GM18867 (cell line): ENCODE measurements around the gene SCO2.

Experiments
- ATAC-seq: cut with Tn5 transposase; IDR thresholded peaks from one replicate; pipeline ENCODE4 v1.9.1; 2021; ENCODE audit warnings: mild to moderate bottlenecking, moderate library complexity; ENCODE audit not compliant: unreplicated experiment

Gene SCO2

GRCh38 chr22:50503475-50504145 is 21.8 kb downstream of the SCO2 start:
- no peak for ATAC-seq

- no peak for ATAC-seq
Measured at GRCh38 chr22:50502628-50503474, 22.5 kb downstream of the SCO2 start.

GRCh38 chr22:50502096-50502495 is 23.3 kb downstream of the SCO2 start:
- ATAC-seq = no peak

GRCh38 chr22:50500452-50500851 is 24.9 kb downstream of the SCO2 start:
- ATAC-seq = no peak

- ATAC-seq = no peak
Measured at GRCh38 chr22:50498322-50498890, 27.0 kb downstream of the SCO2 start.

- no peak for ATAC-seq
Measured at GRCh38 chr22:50497093-50497492, 28.3 kb downstream of the SCO2 start.

GRCh38 chr22:50490531-50491308 is 34.7 kb downstream of the SCO2 start:
- no peak for ATAC-seq

GRCh38 chr22:50489363-50490243 is 35.8 kb downstream of the SCO2 start:
- no peak for ATAC-seq

- ATAC-seq = no peak
Measured at GRCh38 chr22:50488886-50489285, 36.5 kb downstream of the SCO2 start.

- ATAC-seq = no peak
Measured at GRCh38 chr22:50488006-50488677, 37.3 kb downstream of the SCO2 start.

- ATAC-seq = no peak
Measured at GRCh38 chr22:50487290-50488005, 38.0 kb downstream of the SCO2 start.

GRCh38 chr22:50486561-50487289 is 38.7 kb downstream of the SCO2 start, which contains the start of gene MIOX:
MIOX (plus strand) TSS chr22:50486859; CDS start chr22:50486898, 39 bp downstream.
- no peak for ATAC-seq

- ATAC-seq = no peak
Measured at GRCh38 chr22:50485221-50486131, 39.9 kb downstream of the SCO2 start.

- ATAC-seq = no peak
Measured at GRCh38 chr22:50483977-50484853, 41.2 kb downstream of the SCO2 start.

- ATAC-seq = no peak
Measured at GRCh38 chr22:50483556-50483955, 41.8 kb downstream of the SCO2 start.

GRCh38 chr22:50483106-50483505 is 42.3 kb downstream of the SCO2 start:
- ATAC-seq = no peak
